Left ventricle myocardium superior (tissue), 1 donor: ENCODE measurements around the gene NAPG. TPM values are rescaled to one million over a fixed set of nuclear protein-coding genes. Genes with fewer than 3 reads are reported as not detected.
"Not testable (repeated sequence)": the region's sequence is repeated elsewhere in the genome, so short reads cannot be mapped to it uniquely, and the experiment has no call there.

Source experiments
- ATAC-seq: fragments of 200-7000 bp; cut with Tn5 transposase; one replicate; pipeline ENCODE4 v1.9.1; 2020; ENCODE audit warnings: mild to moderate bottlenecking, moderate library complexity
- DNase-seq: peaks from one replicate; pipeline ENCODE4 v3.0.0-alpha.2; 2020
- intact Hi-C: fragments of 100-400 bp; cut with micrococcal nuclease; formaldehyde crosslinking; loops from one replicate; pipeline ENCODE4 v1.11.0; 2022
- total RNA-seq: library from RNA; stranded (reverse); fragmentation: NEBNext Ultra II Directional; extraction: Animal tissue kit (Norgen Biotek cat#: 25700); gene quantifications from one replicate; pipeline ENCODE4 v1.2.1, GENCODE V29; 2021
- donor health status: DM: no; HTN: yes; CAD: no; lungs with severe emphysema.

Gene NAPG
- total RNA-seq, 1 donor from 2014 or later = 26.2 TPM

GRCh38 chr18:10533111-10533510, 7.3 kb downstream of the NAPG start:
- no peak for ATAC-seq
- DNase-seq = no peak
- intact Hi-C loops = no loop called here

DNA sequence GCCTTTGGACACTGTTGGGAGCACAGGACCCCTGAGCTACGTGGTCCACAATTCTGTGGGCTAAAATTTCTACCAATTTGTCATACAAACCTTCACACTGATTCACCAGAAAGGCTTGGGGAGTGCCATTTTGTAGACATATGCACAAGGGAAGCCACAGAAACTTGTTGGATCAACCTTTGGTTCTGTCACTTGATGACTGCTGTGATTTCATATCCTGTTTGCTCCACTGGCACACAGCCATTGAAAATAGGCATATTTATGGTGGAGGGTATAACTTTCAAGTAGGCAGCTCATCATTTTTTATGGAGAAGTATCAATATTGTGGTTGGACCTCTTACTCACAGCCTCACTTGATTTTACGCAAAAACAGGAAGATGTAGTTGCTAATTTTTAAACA, 10.5 kb downstream of the NAPG start:
- ATAC-seq (no peak), DNase-seq (no peak)
- intact Hi-C loops = no loop called here

GRCh38 chr18:10537765-10538164, 11.9 kb downstream of the NAPG start:
- ATAC-seq (no peak), DNase-seq (no peak)
- intact Hi-C loops = no loop called here

DNA sequence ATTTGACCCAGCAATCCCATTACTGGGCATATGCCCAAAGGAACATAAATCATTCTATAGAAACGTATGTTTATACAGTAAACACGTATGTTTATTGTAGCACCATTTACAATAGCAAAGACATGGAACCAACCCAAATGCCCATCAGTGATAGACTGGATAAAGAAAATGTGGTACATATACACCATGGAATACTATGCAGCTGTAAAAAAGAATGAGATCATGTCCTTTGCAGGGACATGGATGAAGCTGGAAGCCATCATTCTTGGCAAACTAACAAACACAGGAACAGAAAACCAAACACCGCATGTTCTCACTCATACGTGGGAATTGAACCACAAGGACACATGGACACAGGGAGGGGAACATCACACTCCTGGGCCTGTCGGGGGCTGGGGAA, 13.3 kb downstream of the NAPG start:
- DNase-seq, ATAC-seq, intact Hi-C loops: not testable (repeated sequence)

DNA sequence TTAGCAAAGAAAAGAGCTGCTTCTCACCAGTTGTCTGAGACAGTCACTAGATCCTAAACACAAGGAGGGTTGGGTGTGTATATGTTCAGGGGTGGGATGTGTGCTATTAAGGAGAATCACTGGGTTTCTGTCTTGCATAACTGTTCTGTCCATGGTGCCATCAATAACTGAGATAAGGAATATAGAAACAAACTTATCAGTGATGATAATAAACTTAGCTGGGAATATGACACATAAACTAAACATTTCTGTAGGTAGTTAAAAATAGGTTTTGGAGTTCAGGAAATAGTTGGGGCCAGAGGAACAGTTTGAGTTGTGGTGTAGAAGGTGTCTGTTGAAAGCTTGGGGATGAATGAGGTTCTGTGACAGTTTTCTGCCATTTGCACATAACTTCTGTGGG, 17.4 kb downstream of the NAPG start:
- intact Hi-C loops = no loop called here
- DNase-seq (no peak), ATAC-seq (peak; percentile 65)

DNA sequence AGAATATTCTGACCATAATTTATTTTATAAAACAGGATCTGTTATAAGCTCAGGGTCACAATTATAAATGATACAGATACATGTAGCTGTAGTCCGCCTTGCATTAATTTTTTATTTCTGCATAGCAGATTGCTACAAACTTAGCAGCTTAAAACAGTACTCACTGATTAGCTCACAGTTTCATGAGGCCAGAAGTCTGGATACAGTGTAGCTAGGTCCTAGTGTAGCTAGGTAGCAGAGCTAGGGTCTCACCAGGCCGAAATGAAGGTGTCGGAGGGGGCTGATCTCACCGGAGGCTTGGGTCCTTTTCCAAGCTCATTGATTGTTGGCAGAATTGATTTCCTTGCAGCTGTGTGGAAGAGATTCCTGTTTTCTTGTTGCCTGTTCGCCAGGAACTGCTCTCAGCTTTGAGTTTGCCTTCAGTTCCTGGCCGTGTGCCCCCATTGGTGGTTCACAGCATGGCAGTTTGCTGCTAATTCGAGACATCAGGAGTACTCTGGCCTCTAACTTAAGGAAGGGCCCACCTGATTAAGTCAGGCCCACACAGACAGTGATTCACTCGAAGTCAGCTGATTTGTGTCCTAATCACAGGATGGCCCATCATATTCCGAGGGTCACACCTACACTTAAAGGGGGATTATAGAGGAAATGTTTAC, 18.4 kb downstream of the NAPG start:
- ATAC-seq = peak; percentile 76
- peak; percentile 61 for DNase-seq
- intact Hi-C loops = no loop called here

DNA sequence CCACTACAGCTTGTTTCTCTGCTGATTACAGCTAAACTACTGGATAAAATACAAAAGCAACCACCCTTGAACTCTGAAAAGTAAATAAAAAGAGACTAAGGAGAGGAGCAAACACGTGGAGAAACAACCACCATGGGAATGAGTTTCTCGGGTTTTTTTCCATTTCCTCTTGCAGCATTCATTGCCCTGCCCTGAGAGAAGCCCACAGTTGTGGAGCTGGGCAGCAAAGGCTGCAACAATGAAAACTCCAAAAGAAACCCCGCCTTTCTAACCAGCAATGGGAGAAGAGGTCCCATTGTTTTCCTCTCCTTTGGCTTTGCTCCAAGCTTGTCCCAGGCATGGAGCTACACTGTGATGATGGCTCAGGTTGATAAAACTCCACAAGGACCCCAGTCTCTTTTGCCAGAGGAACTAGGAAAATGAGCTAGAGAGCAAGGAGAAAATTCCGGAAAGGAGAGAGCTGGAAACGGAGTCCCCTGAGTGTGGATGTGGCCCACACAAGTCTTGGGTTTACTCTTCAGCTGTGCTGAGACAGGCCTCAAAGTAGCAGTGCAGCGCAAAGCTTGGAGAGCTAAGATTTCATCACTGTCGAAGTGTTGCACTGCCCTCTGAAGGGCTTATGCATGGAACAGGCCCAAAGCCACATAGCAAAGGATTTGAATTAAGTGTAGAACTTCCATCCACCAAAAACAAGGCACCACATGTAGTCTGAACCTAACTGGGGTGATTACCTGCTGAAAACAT, 20.9 kb downstream of the NAPG start:
- no peak for DNase-seq
- peak; percentile 44 for ATAC-seq
- intact Hi-C loops = no loop called here

DNA sequence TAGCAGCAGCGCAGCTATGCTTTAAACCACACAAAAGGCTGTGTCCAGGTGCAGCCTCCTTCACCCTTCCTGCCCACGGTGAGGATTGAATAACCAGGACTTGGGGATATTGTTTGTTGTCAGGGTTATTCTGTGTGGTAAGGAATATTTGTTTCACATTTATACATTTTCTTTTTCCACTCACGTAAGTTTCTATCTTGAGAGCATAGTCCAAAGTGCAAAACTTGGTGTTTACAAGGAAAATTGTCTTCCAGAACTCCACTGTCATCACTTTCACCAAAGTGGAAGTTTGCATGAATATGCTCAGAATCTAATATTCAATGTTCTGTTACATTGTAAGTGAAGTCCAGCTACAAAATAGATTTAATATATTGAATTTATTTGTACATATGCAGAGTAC, 26.4 kb downstream of the NAPG start:
- ATAC-seq (no peak), DNase-seq (no peak)
- intact Hi-C loops = no loop called here

GRCh38 chr18:10556251-10556650, 30.4 kb downstream of the NAPG start:
- DNase-seq, ATAC-seq, intact Hi-C loops: not testable (repeated sequence)

- intact Hi-C loops = no loop called here
- no peak for DNase-seq
- ATAC-seq = no peak
Measured at GRCh38 chr18:10557085-10557677, 31.4 kb downstream of the NAPG start.

DNA sequence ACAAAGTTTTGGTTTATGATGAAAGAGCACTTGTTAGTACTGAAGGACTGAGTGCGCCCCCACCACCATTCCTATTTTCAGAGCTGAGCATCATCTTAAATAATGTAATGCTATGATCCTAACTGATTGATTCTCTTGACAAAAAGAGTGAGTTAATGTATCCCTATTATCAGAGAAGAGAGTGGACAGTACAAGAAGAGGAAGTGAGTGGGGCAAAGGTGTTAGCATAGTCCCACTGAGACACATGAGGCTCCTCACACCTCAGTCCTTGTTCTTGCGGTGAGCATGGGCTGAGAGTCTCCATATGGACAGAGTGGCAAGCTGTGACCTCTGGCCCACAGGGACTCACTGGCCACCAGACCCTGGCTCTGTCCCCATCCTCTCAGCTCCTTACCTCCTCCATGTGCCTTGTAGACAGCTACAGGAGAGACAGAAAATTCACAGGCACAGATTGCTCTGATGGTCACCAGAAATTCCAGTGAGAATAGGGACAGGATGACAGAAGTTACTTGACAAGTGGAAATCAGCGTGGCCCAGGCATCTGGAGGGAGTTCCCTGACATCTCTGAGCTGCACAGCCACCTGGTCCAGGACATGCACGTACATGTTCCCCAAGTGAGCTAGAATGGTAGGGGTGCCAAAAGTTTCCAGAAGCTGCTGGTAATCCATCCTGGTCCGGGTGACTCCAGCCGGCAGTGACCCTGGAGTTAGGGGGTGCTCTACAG, 32.6 kb downstream of the NAPG start:
- DNase-seq (no peak), ATAC-seq (no peak)
- intact Hi-C loops = no loop called here

DNA sequence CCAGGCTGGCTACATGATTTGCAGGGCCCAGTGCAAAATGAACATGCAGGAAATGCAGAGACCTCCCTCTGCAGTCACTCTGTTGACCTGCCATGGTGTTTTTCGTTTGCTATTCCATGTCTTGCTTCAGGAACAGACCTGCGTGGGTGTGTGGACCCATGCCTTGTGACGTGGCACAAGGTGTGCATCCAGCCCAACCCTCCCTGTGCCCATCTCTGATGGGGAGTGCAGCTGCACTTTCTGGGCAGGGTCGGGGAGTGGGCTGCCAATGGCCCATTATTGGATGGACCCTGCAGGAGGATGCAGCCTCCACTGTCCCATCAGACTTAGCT, 33.1 kb downstream of the NAPG start:
- intact Hi-C loops = no loop called here
- no peak for ATAC-seq
- DNase-seq = no peak

- ATAC-seq (peak; percentile 39), DNase-seq (peak; percentile 45)
- intact Hi-C loops = loop anchor here (5.0 kb wide), 1 partner anchor 592 kb away; no protein-coding TSS in a partner anchor
Measured at GRCh38 chr18:10559553-10560451, 34.0 kb downstream of the NAPG start.

DNA sequence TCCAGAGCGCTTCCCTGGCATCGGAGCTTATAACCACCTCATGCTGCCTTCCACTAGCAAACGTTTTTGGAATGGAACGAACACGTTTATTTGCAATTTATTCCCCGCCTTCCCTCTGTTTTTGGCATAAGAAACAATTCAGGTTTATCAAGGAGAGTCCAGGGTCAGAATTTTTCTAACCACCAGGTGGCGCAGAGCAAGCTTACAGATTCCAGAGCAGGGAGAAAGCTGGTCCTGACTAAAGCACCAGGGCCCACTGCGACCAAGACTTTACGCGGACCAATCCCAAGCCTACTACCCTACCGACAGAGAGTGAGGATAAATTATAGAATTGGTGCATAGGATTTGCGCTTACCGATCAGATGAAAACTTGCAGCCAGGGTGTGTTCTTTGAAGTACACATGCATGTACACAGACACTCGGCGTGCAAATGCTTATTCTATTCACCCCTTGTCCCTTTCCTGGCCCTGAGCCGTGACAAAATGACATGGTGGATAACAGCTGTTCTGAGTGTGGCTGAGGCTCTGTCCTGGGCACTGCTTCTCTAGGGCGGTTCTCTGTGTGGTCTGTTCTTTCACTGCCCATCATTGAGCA, 34.7 kb downstream of the NAPG start:
- intact Hi-C loops = loop anchor here (5.0 kb wide), 1 partner anchor 592 kb away; no protein-coding TSS in a partner anchor
- ATAC-seq (peak; percentile 75), DNase-seq (peak; percentile 64)

GRCh38 chr18:10562773-10563160, 36.9 kb downstream of the NAPG start:
- no peak for ATAC-seq
- intact Hi-C loops = loop anchor here (5.0 kb wide), 1 partner anchor 590 kb away; no protein-coding TSS in a partner anchor
- DNase-seq = no peak

- ATAC-seq (peak; percentile 66), DNase-seq (peak; percentile 53)
- intact Hi-C loops = loop anchor here (5.0 kb wide), 1 partner anchor 588 kb away; no protein-coding TSS in a partner anchor
Measured at GRCh38 chr18:10563886-10564285, 38.1 kb downstream of the NAPG start.

DNA sequence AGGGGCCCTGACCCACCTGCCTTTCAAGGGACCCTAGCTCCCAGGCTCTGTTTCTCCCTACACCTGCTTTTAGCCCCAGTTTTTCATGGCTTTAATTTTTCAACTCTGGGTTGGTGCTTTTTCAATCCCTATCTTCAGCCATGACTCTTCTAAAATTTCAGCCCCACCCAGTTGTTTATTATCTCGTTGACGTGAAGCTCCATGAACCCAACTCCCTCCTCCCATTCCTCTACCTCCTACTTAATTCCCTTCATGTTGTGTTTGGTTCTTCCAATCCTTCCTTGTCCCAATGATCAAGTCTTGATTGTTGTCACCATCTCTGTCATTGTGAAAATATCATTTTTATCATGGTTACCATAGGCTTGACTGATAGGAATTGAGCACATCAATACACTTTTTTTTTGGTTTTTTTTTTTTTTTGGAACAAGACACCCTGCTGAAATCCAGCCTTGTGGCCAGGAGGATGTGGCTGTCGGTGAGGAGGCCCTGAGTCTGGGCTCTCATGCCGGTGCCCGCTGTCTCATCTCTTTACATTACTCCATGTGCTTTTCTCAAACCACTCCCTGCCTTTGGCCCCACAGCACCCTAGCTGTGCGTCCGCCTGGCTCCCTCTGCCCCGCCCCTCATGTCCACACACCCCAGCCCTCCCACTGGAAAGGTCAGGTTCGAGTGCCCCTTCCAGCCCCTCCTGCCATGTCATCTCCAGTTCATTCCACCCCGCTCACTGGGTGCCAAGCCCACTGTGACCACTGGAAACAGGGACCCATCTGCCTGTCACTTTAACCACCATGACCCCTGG, 39.3 kb downstream of the NAPG start:
- DNase-seq (no peak), ATAC-seq (no peak)
- intact Hi-C loops = loop anchor here (5.0 kb wide), 1 partner anchor 587 kb away; no protein-coding TSS in a partner anchor

DNA sequence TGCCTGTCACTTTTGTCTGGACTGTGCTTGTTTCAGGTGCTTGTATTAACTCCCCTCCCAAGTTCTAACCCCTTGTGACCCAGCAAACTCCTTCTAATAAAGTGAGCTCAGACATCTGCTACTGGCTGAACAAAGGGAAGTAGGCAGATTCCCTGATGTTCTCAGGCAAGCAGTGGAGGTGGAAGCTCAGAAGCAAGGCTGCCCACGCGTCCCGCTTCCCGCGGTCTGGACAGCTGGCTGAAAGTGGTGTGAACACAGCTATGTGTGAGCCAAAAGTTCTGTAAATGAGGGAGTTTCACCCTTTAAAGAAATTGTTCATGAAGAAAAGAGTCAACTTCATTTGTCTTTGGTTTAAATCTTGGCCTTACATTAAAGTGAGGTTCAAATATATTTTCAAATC, 40.0 kb downstream of the NAPG start:
- DNase-seq (no peak), ATAC-seq (no peak)
- intact Hi-C loops = no loop called here
